ENCODE results near the gene SCN1B.

The SCN1B gene

GRCh38 chr19:35053667-35054293, 23.5 kb downstream of the SCN1B start:
- no peak for DNase-seq (ENCODE audit: low spot score)

DNA sequence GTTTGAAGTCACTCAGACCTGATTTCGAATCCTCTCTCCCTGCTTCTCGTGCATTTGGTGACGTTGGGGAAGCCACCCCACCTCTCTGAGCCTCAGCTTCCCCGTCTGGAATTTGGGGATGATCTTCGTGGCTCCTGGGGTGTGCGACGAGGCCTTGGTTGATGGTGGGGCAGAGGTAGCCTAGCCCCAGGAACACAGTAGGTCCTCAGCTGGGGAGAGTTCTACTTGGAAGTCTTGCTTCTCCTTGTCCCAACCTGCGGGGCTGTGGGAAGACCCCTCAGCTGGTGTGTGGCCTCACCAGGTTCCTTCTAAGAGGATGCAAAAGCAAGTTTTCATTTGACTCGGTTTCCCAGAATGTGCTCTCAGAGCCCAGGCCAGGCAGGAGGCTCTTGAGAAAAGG, 24.4 kb downstream of the SCN1B start:
- DNase-seq (ENCODE audit: low spot score), result no peak

GRCh38 chr19:35055715-35056179, 25.5 kb downstream of the SCN1B start:
- DNase-seq (ENCODE audit: low spot score), result no peak

DNA sequence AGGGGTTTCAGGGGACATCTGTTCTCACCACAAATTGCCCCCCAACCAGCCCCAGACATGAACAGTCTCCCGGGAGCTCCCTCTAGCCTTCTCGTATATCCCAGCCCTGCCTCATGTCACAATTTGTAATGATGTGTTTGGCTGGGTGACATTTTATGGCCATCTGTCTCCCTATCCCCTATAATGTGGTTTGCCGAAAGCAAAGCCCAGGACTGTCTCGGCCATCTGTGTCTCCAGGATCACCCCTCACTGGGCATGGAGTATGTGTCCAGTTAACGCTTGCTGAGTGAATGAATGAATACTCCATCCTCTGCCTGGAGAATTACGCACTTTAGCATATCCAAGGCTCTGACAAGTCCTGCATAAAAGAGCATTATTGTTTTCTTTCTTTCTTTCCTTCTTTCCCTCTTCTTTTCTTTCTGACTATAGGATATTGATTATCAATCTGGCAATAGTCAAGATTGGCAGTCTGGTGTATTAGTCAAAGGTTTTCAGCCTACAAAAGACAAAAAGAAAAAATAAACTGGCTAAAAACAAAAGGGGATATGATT, 26.3 kb downstream of the SCN1B start:
- no peak for DNase-seq (ENCODE audit: low spot score)

- DNase-seq (ENCODE audit: low spot score), result no peak
Observed at GRCh38 chr19:35058370-35058769, 28.1 kb downstream of the SCN1B start.

DNA sequence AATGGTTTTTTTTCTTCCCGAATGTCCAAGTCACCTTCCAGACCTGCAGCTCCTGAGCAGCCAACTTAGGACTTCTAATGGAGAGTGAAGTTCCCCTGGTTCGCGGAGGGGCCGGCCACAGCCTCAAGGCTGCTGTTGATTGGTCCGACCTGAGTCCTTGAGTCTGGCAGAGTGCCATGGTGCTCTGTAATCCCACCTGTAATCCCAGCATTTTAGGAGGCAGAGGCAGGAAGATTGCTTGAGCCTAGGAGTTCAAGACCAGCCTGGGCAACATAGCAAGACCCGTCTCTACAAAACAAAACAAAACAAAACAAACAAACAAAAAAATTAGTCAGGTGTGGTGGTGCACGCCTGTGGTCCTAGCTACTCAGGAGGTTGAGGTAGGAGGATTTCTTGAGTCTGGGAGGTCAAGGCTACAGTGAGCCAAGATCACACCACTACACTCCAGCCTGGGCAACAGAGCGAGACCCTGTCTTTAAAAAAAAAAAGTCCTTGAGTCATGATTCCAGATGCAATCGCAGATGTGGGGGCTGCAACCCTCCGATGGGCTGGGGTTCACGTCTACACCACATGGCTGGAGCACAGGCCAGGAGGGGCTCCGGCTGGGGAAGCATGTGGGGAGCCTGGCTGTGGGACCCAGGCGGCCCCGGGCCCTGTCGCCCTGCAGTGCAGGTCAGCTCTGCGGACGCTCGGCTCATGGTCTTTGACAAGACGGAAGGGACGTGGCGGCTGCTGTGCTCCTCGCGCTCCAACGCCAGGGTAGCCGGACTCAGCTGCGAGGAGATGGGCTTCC, 28.9 kb downstream of the SCN1B start:
- DNase-seq (ENCODE audit: low spot score), result no peak

DNA sequence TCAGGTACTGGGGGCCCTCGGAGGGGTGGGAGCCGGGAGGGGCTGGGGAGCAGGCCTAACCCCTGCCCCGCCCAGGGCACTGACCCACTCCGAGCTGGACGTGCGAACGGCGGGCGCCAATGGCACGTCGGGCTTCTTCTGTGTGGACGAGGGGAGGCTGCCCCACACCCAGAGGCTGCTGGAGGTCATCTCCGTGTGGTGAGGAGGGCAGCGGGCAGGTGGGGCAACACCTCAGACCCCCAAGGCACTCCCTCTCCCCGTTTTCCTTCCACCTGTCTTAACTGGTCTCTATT, 29.5 kb downstream of the SCN1B start:
- DNase-seq (ENCODE audit: low spot score), result no peak

DNA sequence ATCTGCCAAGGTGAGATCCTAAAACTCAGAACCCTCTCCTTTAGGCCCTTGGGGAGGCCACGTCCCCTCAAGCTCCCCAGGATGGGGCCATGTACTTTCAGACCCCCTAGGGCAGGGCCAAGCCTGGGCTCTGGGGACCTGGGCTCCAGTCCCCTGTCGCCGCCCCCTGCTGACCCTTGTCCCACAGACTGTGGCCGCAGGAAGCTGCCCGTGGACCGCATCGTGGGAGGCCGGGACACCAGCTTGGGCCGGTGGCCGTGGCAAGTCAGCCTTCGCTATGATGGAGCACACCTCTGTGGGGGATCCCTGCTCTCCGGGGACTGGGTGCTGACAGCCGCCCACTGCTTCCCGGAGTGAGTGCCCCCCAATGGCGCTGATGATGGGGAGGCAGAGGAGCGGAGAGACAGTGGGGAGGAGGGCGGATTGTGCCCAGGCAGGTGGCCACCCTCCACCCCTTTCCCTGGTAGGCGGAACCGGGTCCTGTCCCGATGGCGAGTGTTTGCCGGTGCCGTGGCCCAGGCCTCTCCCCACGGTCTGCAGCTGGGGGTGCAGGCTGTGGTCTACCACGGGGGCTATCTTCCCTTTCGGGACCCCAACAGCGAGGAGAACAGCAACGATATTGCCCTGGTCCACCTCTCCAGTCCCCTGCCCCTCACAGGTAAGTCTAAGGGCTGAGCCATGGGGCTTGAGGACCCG, 30.0 kb downstream of the SCN1B start:
- DNase-seq (ENCODE audit: low spot score), result no peak

DNA sequence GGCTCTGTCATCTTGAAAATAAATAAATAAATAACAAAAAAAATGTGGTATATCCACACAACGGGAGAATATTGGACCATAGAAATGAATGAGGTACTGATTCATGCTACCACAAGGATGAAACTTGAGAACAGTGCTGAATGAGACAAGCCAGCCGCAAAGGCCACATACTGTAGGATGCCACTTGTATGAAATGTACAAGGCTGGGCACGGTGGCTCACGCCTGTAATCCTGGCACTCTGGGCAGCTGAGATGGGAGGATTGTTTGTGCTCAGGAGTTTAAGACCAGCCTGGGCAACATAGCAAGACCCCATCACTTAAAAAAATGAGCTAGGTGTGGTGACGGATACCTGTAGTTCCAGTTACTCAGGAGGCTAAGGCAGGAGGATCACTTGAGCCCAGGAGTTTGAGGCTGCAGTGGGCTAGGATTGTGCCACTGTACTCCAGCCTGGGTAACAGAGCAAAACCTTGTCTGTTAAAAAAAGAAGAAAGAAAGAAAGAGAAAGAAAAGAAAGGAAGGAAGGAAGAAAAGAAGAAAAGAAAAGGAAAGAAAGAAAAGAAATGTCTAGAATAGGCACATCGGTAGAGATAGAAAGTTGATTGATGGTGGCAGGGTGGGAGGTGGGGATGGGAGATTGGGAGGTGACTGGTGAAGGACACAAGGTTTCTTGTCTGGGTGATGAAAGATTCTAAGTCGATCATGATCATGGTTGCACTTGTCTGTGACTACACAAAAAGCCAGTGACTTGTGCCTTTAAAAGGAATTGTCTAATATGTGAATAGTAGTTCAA, 31.5 kb downstream of the SCN1B start:
- DNase-seq (ENCODE audit: low spot score), result no peak

DNA sequence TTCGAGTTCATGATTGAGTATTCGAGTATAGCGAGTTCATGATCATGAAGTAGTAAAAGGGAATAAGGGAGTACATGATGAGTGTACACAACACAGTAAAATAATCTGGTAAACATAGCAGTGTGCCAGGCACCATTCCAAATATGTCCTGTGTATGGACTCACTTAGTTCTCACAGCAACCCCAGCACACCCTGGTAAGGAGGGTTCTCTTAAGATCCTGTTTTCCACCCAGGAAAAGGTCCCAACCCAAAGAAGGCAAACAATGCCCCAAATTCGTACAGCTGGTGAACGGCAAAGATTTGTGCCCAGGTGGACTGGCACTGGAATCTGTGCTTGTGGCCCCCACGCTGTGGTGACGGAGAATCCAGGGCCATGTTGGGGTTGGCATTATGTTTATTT, 32.7 kb downstream of the SCN1B start:
- DNase-seq (ENCODE audit: low spot score), result no peak

DNA sequence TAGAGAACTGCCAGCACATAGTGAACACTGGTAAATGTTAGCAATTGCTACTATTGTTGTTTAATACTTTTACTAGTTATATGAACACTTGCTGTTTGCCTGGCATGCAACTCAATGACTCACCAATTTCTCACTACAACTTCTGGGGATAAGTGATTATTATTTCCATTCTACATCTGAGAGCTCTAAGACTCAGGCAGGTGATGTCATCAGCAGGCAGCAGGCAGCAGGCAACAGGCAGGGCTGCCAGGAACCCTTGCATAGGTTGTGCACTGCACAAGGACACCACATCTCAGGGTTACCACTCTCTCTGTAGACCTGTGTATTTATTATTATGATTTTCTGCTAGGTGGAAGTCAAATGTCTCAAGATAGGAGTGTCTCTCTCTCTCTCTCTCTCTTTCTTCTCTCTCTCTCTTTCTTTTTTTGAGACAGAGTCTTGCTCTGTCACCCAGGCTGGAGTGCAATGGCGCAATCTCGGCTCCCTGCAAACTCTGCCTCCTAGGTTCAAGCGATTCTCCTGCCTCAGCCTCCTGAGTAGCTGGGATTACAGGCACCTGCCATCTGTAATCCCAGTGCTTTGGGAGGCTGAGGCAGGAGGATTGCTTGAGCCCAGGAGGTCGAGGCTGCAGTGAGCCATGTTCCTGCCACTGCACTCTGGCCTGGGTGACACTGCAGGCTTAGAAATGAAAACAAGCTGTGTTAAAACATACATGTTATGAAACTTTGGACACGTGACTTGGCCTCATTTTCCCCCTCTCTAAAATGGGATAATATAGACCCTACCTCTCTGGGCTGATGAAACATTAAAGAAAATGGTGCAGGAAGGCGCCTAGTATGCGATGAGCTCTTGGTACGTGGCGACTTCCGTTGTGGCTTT, 33.9 kb downstream of the SCN1B start:
- no peak for DNase-seq (ENCODE audit: low spot score)

DNA sequence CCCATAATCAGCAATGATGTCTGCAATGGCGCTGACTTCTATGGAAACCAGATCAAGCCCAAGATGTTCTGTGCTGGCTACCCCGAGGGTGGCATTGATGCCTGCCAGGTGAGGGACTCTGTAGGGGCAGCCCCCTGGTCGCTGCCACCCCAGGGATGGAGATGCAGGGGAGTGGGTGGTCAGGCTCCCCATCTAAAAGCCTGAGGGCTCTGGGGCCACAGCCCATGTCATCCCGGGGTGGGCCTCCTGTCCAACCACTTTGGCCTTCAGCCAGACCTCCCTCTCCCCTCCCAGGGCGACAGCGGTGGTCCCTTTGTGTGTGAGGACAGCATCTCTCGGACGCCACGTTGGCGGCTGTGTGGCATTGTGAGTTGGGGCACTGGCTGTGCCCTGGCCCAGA, 35.3 kb downstream of the SCN1B start:
- no peak for DNase-seq (ENCODE audit: low spot score)

DNA sequence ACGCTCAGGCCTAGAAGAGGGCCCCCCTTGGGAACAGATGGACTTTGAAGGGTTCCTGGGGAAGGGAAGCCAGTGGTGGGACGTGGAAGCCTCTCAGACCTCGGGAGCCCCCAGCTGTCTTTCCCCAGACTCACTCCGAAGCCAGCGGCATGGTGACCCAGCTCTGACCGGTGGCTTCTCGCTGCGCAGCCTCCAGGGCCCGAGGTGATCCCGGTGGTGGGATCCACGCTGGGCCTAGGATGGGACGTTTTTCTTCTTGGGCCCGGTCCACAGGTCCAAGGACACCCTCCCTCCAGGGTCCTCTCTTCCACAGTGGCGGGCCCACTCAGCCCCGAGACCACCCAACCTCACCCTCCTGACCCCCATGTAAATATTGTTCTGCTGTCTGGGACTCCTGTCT, 35.9 kb downstream of the SCN1B start:
- no peak for DNase-seq (ENCODE audit: low spot score)

- peak; percentile 87 for DNase-seq (ENCODE audit: low spot score)
Observed at GRCh38 chr19:35066691-35067563, 36.7 kb downstream of the SCN1B start.

GRCh38 chr19:35068941-35069634, 38.8 kb downstream of the SCN1B start:
- no peak for DNase-seq (ENCODE audit: low spot score)

- no peak for DNase-seq (ENCODE audit: low spot score)
Observed at GRCh38 chr19:35069696-35070095, 39.4 kb downstream of the SCN1B start.

DNA sequence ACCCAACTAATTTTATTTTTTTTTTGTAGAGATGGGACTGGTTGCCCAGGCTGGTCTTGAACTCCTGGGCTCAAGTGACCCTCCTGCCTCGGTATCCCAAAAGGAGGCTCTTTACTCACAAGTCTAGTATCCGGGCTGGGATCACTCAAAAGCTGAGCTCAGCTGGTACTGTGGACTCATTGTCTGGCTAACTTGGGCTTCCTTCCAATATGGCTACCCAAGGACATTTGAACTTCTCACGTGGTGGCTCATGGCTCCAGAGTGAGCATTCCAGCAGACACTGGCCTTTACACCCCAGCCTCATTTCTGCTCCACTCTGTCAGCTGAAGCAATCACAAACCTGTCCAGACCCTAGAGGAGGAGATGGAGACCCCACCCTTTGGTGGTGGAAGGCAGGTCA, 40.2 kb downstream of the SCN1B start:
- no peak for DNase-seq (ENCODE audit: low spot score)

DNA sequence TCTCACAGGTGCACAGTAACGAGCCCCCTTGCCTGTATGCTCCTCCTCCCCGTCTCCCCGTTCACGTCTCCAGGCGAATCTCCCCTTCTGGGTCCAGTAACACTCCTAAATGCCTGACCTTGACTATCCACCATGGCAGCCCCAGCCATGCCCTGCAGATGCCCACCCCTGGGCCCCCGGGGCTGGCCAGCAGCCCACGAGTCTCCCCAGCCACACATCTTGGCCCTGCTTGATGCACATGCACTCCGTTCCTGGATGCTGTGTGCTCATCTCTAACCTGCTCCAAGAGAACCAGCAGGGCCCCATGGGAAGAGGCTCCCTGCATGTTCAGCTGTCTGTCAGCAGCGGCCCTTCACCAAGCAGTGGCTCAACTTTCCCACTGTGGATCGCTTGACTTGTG, 43.2 kb downstream of the SCN1B start:
- no peak for DNase-seq (ENCODE audit: low spot score)

GRCh38 chr19:35073941-35074340, 43.7 kb downstream of the SCN1B start:
- no peak for DNase-seq (ENCODE audit: low spot score)

Measured in globus pallidus (tissue), 1 donor.